NCI-H345 treated with DMSO at 0.1 percent for 48 hours (cell line): ENCODE measurements around the gene HMMR.

ENCODE experiments used
- DNase-seq: peaks from one replicate; lab custom pipeline; 2025; ENCODE audit not compliant: unreplicated experiment; lab: John Stamatoyannopoulos, UW

HMMR gene

DNA sequence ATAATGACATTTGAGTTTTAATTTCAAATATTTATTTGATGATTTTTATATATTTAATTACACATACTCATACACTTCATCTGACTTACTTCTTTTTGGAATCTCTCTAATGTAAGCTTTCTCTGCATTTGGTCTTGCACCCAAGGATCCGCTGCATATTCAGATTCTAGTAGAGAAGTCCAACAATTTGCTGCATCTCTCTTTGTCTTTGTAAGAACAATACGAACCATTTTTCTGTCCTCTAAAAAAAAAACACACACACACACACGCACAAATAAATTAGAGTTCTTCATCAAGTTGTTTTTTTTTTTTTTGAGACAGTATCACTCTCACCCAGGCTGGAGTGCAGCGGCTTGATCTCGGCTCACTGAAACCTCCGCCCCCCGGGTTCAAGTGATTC is 3.6 kb upstream of the HMMR start:
- no peak for DNase-seq

GRCh38 chr5:163458778-163459385 is 1.6 kb upstream of the HMMR start:
- no peak for DNase-seq

DNA sequence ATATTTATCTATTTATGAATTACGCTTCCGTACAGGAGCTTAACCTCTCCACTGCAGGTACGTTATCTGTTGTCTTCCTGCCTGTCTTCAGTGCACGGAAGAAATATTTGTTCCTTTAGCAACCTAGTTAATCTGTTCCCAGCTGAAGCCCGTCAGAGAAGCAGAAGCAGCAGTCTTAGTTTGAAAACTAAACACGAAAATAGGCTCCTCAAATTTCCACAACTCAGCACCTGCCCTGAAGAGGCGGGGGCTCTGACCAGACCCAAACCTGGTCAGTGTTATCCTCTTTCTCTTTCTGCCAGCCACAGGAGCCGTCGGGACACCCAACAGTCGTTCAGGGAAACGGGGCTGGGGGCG is 992 bp upstream of the HMMR start:
- no peak for DNase-seq

DNA sequence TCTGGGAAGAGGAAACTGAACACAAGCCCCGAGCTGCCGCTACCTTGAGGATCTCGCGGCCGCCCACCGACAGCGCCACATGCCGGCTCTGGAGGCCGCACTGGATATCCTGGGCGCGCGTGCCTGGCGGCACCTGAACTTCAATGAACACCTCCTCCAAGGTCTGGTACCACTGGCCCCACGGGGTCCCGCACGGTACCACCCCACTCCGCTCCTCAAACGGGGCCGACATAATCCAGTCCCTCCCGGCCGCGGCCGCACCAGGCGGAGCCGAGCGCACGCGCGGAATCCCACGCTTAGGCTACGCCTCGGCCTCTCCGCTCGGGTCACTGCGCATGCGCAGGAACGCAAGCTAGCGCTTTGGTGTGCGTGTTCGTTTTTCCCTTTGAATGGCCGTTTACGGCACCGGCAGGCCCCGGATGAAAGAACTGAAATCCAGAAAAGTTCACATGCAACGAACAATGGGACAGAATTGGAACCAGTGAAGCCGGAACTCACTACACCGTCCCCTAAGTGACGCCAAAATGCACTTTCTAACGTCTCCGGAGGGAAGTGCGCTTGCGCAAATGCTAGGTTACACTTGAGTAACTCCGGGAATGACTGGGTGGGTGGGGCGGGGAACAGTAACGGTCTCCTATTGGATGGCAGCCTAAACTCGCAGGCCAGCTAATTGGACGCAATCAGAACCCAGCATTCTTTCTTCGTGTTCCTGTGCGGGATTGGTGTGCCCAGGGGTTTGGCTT is 442 bp upstream of the HMMR start, which contains the start of gene NUDCD2:
NUDCD2 (minus strand) TSS at position 284 of the 743 bp plus-strand sequence; CDS start at position 232, 52 bp downstream.
- DNase-seq: peak; percentile 97

- no peak for DNase-seq
Observed at GRCh38 chr5:163463063-163463435, 2.6 kb downstream of the HMMR start.

DNA sequence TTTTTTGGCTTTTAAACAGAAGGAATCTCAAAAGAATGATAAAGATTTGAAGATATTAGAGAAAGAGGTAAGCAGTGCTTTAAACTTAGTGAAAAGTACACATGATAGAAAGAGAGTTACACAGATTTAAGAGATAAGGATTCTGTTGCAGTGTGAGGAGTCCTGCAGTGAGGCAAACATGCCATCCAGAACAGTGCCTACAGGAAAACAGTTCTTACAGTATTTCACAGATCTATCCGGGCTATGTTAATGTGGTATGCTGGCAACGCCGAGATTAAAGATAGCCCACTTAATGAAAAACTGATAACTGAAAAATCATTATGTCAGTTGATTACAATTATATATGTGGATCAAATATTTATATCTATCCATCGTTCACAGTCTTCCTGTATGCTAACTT is 7.2 kb downstream of the HMMR start:
- DNase-seq: no peak

DNA sequence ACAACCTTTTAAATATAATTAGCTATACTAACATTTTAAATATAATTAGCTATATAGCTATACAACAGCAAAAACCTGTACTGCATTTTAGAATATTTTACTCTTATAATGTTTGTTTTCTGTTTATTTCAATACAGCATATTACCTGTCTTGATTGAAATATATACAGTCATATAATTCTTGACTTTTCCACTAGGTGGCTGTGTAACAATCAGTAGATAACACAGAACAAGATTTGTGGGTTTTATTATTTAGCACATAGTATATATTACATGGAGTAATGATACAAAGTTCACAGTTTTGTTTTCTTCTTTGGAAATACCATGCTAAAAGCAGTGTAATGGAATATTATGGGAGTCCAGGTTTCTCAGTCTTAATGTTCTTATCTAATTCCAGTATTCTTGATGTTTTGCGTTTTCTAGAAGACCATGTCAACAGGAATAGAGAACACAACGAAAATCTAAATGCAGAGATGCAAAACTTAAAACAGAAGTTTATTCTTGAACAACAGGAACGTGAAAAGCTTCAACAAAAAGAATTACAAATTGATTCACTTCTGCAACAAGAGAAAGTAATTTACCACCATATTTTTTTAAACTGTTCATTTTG is 13.3 kb downstream of the HMMR start:
- no peak for DNase-seq

- DNase-seq: no peak
Observed at GRCh38 chr5:163475411-163475810, 15.0 kb downstream of the HMMR start.

GRCh38 chr5:163478126-163478981 is 17.9 kb downstream of the HMMR start:
- DNase-seq: no peak

DNA sequence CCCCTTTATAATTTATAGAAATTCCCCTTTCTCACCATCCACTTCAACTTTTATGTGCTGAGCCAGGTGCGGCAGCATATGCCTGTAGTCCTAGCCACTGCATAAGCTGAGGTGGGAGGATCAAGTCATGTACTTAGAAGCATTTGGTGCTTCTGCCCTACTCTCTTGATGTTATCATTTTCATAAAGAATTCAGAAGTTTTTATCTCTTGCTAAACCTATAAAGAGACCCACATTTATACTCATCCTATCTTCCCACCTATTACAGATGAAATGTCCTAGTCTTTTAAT is 18.5 kb downstream of the HMMR start:
- DNase-seq: no peak

DNA sequence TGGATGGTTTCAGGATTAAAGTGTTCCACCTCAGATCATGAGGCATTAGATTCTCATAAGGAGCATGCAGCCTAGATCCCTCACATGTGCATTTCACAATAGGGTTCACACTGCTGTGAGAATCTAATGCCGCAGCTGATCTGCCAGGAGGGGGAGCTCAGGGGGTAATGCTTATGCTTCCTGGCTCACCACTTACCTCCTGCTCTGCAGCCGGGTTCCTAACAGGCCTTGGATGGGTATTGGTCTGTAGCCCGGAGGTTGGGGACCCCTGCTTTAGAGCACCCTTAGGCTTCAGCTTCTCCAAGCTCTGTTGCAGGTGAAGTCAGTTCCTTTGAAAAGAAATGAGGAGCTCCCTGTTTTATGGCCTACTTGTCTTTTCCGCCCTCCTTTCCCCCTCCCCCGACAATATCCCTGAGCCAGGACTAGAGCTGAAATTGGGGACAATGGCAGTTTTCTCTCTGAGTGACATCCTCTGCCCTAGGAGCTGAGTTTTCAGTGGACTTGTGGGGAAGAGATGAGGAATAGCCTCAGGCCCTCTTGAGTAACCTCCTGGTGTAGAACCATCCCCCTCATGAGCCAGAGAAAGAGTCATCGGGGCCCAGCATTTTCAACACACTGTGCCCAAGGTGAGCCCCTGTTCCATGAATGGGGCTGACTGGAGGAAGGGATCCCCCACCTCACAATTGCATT is 28.8 kb downstream of the HMMR start:
- DNase-seq: no peak

GRCh38 chr5:163489745-163490075 is 29.3 kb downstream of the HMMR start:
- no peak for DNase-seq

DNA sequence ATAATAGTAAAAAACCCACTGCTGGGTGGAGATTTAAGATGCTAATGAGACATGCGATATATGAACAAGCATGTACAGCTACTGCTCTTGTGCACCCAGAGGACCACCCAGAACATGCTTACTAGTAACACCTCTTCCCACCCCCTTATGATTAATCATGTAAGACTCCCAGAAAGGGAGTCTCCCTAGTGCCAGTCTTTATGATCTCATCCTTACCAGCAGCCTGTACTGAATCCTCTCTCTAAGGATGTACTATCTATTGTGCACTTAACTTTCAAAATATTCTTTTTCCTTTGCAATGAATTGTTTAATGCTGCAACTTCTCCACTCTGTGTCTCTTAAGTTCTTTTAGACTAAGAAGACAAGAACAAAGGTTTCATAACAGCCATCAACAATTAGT is 35.9 kb downstream of the HMMR start:
- no peak for DNase-seq

DNA sequence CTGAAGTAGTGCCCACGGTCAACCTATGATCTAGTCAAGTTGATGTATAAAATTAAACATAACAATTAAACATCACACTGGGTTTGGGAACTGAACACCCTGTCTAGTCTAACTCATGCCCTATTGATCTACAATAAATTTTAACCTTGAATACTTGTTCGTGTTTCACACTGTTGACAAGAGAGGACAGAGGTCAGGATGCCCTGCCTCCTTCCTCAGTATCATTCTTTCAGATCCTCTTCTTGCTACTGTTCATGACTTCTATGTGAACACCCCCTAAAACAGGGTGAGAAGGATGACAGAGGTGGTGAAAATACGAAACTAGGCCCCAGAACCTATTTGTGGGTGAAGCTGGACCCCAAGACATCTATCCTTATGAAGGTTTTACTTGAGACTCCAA is 36.9 kb downstream of the HMMR start:
- no peak for DNase-seq

GRCh38 chr5:163498886-163499285 is 38.5 kb downstream of the HMMR start:
- no peak for DNase-seq

DNA sequence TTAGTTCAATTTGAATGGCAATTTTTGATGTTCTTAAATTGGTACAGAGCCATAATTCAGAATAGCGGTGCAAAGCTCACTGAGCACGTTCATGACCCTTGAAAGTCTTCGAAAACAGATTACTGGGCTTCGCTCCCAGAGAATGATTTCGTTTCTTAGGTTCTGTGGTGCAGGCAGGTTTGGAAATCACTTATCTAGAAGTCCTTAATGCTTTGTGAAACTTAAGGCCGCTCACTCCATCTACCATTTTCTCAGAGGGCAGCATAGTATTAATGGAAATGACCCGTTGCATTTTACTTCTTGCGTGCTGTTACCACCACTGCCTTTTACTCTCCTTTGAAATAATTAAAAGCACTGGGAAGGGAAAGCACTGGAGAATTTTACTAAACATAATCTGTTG is 42.1 kb downstream of the HMMR start:
- DNase-seq: no peak

GRCh38 chr5:163503106-163504078 is 43.0 kb downstream of the HMMR start:
- DNase-seq: no peak

- DNase-seq: no peak
Observed at GRCh38 chr5:163504079-163504931, 43.9 kb downstream of the HMMR start.

GRCh38 chr5:163505049-163505367 is 44.6 kb downstream of the HMMR start:
- DNase-seq: no peak
